HG02678 (cell line): Measurements from ENCODE around the gene RBM20.

Source experiments
- ATAC-seq: cut with Tn5 transposase; IDR thresholded peaks from one replicate; pipeline ENCODE4 v1.9.1; 2021; ENCODE audit warnings: mild to moderate bottlenecking, moderate library complexity; ENCODE audit not compliant: unreplicated experiment

Gene RBM20

GRCh38 chr10:110730345-110731050 lies 86.4 kb downstream of the RBM20 start:
- no peak for ATAC-seq

GRCh38 chr10:110733218-110733952 lies 89.2 kb downstream of the RBM20 start:
- no peak for ATAC-seq

GRCh38 chr10:110735620-110736027 lies 91.5 kb downstream of the RBM20 start:
- ATAC-seq, result no peak

GRCh38 chr10:110737886-110738634 lies 93.9 kb downstream of the RBM20 start:
- no peak for ATAC-seq

- ATAC-seq, result no peak
Observed at GRCh38 chr10:110739811-110740271, 95.7 kb downstream of the RBM20 start.

GRCh38 chr10:110742801-110743200 lies 98.7 kb downstream of the RBM20 start:
- ATAC-seq, result no peak

- no peak for ATAC-seq
Observed at GRCh38 chr10:110744782-110745181, 100.6 kb downstream of the RBM20 start.

- ATAC-seq, result peak; percentile 46
Observed at GRCh38 chr10:110746254-110746826, 102.2 kb downstream of the RBM20 start.

- no peak for ATAC-seq
Observed at GRCh38 chr10:110746969-110747608, 103.0 kb downstream of the RBM20 start.

- ATAC-seq, result no peak
Observed at GRCh38 chr10:110747609-110748464, 103.7 kb downstream of the RBM20 start.

- ATAC-seq, result no peak
Observed at GRCh38 chr10:110748970-110749369, 104.8 kb downstream of the RBM20 start.

- ATAC-seq, result no peak
Observed at GRCh38 chr10:110750931-110751330, 106.8 kb downstream of the RBM20 start.

- no peak for ATAC-seq
Observed at GRCh38 chr10:110751850-110752249, 107.7 kb downstream of the RBM20 start.

GRCh38 chr10:110753462-110753861 lies 109.3 kb downstream of the RBM20 start:
- no peak for ATAC-seq

GRCh38 chr10:110754375-110755105 lies 110.4 kb downstream of the RBM20 start:
- no peak for ATAC-seq

GRCh38 chr10:110755781-110756180 lies 111.6 kb downstream of the RBM20 start:
- ATAC-seq, result no peak

- ATAC-seq, result no peak
Observed at GRCh38 chr10:110756876-110757275, 112.7 kb downstream of the RBM20 start.

GRCh38 chr10:110757586-110757985 lies 113.5 kb downstream of the RBM20 start:
- no peak for ATAC-seq

GRCh38 chr10:110758128-110758765 lies 114.1 kb downstream of the RBM20 start:
- no peak for ATAC-seq
